ENCODE results near the gene B9D2. TPM values are rescaled to one million over a fixed set of nuclear protein-coding genes. Genes with fewer than 3 reads are reported as not detected.

The B9D2 gene
- total RNA-seq, 2 donors from 2014 or later, result 4.5 to 6.2 TPM

- H3K27me3 Mint-ChIP-seq (ENCODE audit: insufficient read depth), result no peaks in the 10 kb centered on the region
Observed at GRCh38 chr19:41392775-41393174, 28.8 kb upstream of the B9D2 start.

GRCh38 chr19:41391618-41392017, 27.7 kb upstream of the B9D2 start:
- no peak overlapping the region for H3K4me3 ChIP-seq (ENCODE audit: low read length)
- no peaks in the 10 kb centered on the region for H3K9me3 ChIP-seq (ENCODE audit: control insufficient read depth, low read length)
- no peak for DNase-seq
- peaks cover 4% of the 10 kb centered on the region for H3K4me1 Mint-ChIP-seq
- H3K9me3 Mint-ChIP-seq, result no peaks in the 10 kb centered on the region
- WGBS, 2 experiments (ENCODE audit: insufficient coverage in 1 of 2, insufficient read length in 1 of 2), result 90 to 94% methylated on average over 11 of the region's 11 CpGs
- H3K27ac Mint-ChIP-seq, result no peak overlapping the region
- H3K36me3 ChIP-seq (ENCODE audit: control insufficient read depth, insufficient read depth, low read length), result peaks cover 15% of the 10 kb centered on the region
- H3K27me3 Mint-ChIP-seq (ENCODE audit: insufficient read depth), result no peaks in the 10 kb centered on the region
- TF ChIP-seq, protein P1, sequence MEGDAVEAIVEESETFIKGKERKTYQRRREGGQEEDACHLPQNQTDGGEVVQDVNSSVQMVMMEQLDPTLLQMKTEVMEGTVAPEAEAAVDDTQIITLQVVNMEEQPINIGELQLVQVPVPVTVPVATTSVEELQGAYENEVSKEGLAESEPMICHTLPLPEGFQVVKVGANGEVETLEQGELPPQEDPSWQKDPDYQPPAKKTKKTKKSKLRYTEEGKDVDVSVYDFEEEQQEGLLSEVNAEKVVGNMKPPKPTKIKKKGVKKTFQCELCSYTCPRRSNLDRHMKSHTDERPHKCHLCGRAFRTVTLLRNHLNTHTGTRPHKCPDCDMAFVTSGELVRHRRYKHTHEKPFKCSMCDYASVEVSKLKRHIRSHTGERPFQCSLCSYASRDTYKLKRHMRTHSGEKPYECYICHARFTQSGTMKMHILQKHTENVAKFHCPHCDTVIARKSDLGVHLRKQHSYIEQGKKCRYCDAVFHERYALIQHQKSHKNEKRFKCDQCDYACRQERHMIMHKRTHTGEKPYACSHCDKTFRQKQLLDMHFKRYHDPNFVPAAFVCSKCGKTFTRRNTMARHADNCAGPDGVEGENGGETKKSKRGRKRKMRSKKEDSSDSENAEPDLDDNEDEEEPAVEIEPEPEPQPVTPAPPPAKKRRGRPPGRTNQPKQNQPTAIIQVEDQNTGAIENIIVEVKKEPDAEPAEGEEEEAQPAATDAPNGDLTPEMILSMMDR (conservative IDR thresholded peaks at IDR 0.05), result no peak
- H3K27ac ChIP-seq (ENCODE audit: low read depth, low read length), result no peak overlapping the region
- H3K4me1 ChIP-seq (ENCODE audit: control insufficient read depth, insufficient read depth, low read length), result no peaks in the 10 kb centered on the region
- H3K27me3 ChIP-seq (ENCODE audit: control insufficient read depth, insufficient read depth, low read length, poor library complexity, severe bottlenecking), result no peaks in the 10 kb centered on the region
- no peak overlapping the region for H3K4me3 Mint-ChIP-seq
- no peak overlapping the region for H3K9ac ChIP-seq (ENCODE audit: extremely low read depth, low read length, poor library complexity, severe bottlenecking)
- peaks cover 18% of the 10 kb centered on the region for H3K36me3 Mint-ChIP-seq (ENCODE audit: low read depth)

More at GRCh38 chr19:41392775-41393174, 28.8 kb upstream of the B9D2 start:
- no peaks in the 10 kb centered on the region for H3K4me1 ChIP-seq (ENCODE audit: control insufficient read depth, insufficient read depth, low read length)
- peaks cover 18% of the 10 kb centered on the region for H3K36me3 Mint-ChIP-seq (ENCODE audit: low read depth)
- no peaks in the 10 kb centered on the region for H3K27me3 ChIP-seq (ENCODE audit: control insufficient read depth, insufficient read depth, low read length, poor library complexity, severe bottlenecking)
- no peak overlapping the region for H3K9ac ChIP-seq (ENCODE audit: extremely low read depth, low read length, poor library complexity, severe bottlenecking)
- WGBS, 2 experiments (ENCODE audit: insufficient coverage in 1 of 2, insufficient read length in 1 of 2), result 93 to 95% methylated on average over 6 to 12 of the region's 12 CpGs
- no peak overlapping the region for H3K4me3 Mint-ChIP-seq
- H3K9me3 Mint-ChIP-seq, result no peaks in the 10 kb centered on the region
- peaks cover 4% of the 10 kb centered on the region for H3K4me1 Mint-ChIP-seq
- H3K36me3 ChIP-seq (ENCODE audit: control insufficient read depth, insufficient read depth, low read length), result peaks cover 15% of the 10 kb centered on the region
- H3K27ac ChIP-seq (ENCODE audit: low read depth, low read length), result no peak overlapping the region
- H3K4me3 ChIP-seq (ENCODE audit: low read length), result no peak overlapping the region
- no peaks in the 10 kb centered on the region for H3K9me3 ChIP-seq (ENCODE audit: control insufficient read depth, low read length)
- TF ChIP-seq, protein P1 (conservative IDR thresholded peaks at IDR 0.05), result no peak
- no peak for DNase-seq
- no peak overlapping the region for H3K27ac Mint-ChIP-seq

- no peak for DNase-seq
- Mint-ChIP-seq H3K27me3 (ENCODE audit: insufficient read depth) (no peaks in the 10 kb centered on the region), H3K36me3 (ENCODE audit: low read depth) (peaks cover 21% of the 10 kb centered on the region), H3K4me3 (no peak overlapping the region), H3K27ac (no peak overlapping the region), H3K9me3 (no peaks in the 10 kb centered on the region), H3K4me1 (no peaks in the 10 kb centered on the region)
- 83 to 91% methylated on average over 2 to 13 of the region's 13 CpGs for WGBS, 2 experiments (ENCODE audit: insufficient coverage in 1 of 2, insufficient read length in 1 of 2)
- TF ChIP-seq, protein P1 (conservative IDR thresholded peaks at IDR 0.05), result no peak
- Histone ChIP-seq H3K4me3 (ENCODE audit: low read length) (no peak overlapping the region), H3K9ac (ENCODE audit: extremely low read depth, low read length, poor library complexity, severe bottlenecking) (no peak overlapping the region), H3K27ac (ENCODE audit: low read depth, low read length) (no peak overlapping the region), H3K9me3 (ENCODE audit: control insufficient read depth, low read length) (no peaks in the 10 kb centered on the region), H3K4me1 (ENCODE audit: control insufficient read depth, insufficient read depth, low read length) (no peaks in the 10 kb centered on the region), H3K36me3 (ENCODE audit: control insufficient read depth, insufficient read depth, low read length) (peaks cover 9% of the 10 kb centered on the region), H3K27me3 (ENCODE audit: control insufficient read depth, insufficient read depth, low read length, poor library complexity, severe bottlenecking) (no peaks in the 10 kb centered on the region)
Observed at GRCh38 chr19:41386442-41386841, 22.5 kb upstream of the B9D2 start.
